ENCODE results near the gene SIRPG.
"Not testable (repeated sequence)": the region's sequence is repeated elsewhere in the genome, so short reads cannot be mapped to it uniquely, and the experiment has no call there.

SIRPG gene

GRCh38 chr20:1657556-1658334 is at the start of gene SIRPG:
Gene SIRPG, minus strand, starts transcription at chr20:1657779. Its CDS starts 65 bp downstream, at chr20:1657714.
- no peak for DNase-seq (ENCODE audit: low read depth in 2 of 2)

GRCh38 chr20:1706887-1707286 is 49.3 kb upstream of the SIRPG start:
- DNase-seq (ENCODE audit: low read depth in 2 of 2) = not testable (repeated sequence)

- DNase-seq (ENCODE audit: low read depth in 2 of 2) = no peak
These were observed 48.5 kb upstream of the SIRPG start for GRCh38 chr20:1706079-1706478.

GRCh38 chr20:1702855-1703254 is 45.3 kb upstream of the SIRPG start:
- no peak for DNase-seq (ENCODE audit: low read depth in 2 of 2)

- no peak for DNase-seq (ENCODE audit: low read depth in 2 of 2)
These were observed 44.7 kb upstream of the SIRPG start for GRCh38 chr20:1702328-1702727.

GRCh38 chr20:1700990-1701389 is 43.4 kb upstream of the SIRPG start:
- DNase-seq (ENCODE audit: low read depth in 2 of 2) = no peak

GRCh38 chr20:1697592-1697991 is 40.0 kb upstream of the SIRPG start:
- DNase-seq (ENCODE audit: low read depth in 2 of 2) = no peak

GRCh38 chr20:1696521-1697209 is 39.1 kb upstream of the SIRPG start:
- DNase-seq (ENCODE audit: low read depth in 2 of 2) = no peak

GRCh38 chr20:1694672-1695071 is 37.1 kb upstream of the SIRPG start:
- no peak for DNase-seq (ENCODE audit: low read depth in 2 of 2)

GRCh38 chr20:1693427-1693826 is 35.8 kb upstream of the SIRPG start:
- DNase-seq (ENCODE audit: low read depth in 2 of 2) = no peak

GRCh38 chr20:1689721-1690120 is 32.1 kb upstream of the SIRPG start:
- DNase-seq (ENCODE audit: low read depth in 2 of 2) = no peak

- no peak for DNase-seq (ENCODE audit: low read depth in 2 of 2)
These were observed 31.4 kb upstream of the SIRPG start for GRCh38 chr20:1688886-1689538.

GRCh38 chr20:1687053-1687452 is 29.5 kb upstream of the SIRPG start:
- DNase-seq (ENCODE audit: low read depth in 2 of 2) = no peak

GRCh38 chr20:1686151-1686748 is 28.7 kb upstream of the SIRPG start:
- DNase-seq (ENCODE audit: low read depth in 2 of 2) = no peak

- no peak for DNase-seq (ENCODE audit: low read depth in 2 of 2)
These were observed 27.9 kb upstream of the SIRPG start for GRCh38 chr20:1685304-1686052.

- no peak for DNase-seq (ENCODE audit: low read depth in 2 of 2)
These were observed 27.3 kb upstream of the SIRPG start for GRCh38 chr20:1684872-1685271.

- DNase-seq (ENCODE audit: low read depth in 2 of 2) = no peak
These were observed 19.1 kb upstream of the SIRPG start for GRCh38 chr20:1676650-1677049.

GRCh38 chr20:1674990-1675780 is 17.6 kb upstream of the SIRPG start:
- DNase-seq (ENCODE audit: low read depth in 2 of 2) = no peak

GRCh38 chr20:1674361-1674760 is 16.8 kb upstream of the SIRPG start:
- no peak for DNase-seq (ENCODE audit: low read depth in 2 of 2)

- DNase-seq (ENCODE audit: low read depth in 2 of 2) = no peak
These were observed 15.8 kb upstream of the SIRPG start for GRCh38 chr20:1673424-1673823.

GRCh38 chr20:1672728-1673127 is 15.1 kb upstream of the SIRPG start:
- DNase-seq (ENCODE audit: low read depth in 2 of 2) = no peak

Measured in stimulated activated CD4-positive, alpha-beta T cell treated with anti-CD3 and anti-CD28 coated beads, Interleukin-1b, Interleukin-23, amount 100 ng/mL, for 4 hours (primary cell).